Spleen (tissue), 11 donors: ENCODE data around the gene CAPN11. TPM values are rescaled to one million over a fixed set of nuclear protein-coding genes. Genes with fewer than 3 reads are reported as not detected.

ENCODE experiments used
- DNase-seq: peaks from one replicate; pipeline ENCODE4 v3.0.0-alpha.2; 2020
- H3K27ac ChIP-seq, 8 donors: fragments of 200-600 bp; sonication (generic) in 7 of 8; 1 replicate in 4 of 8; 2 replicates in 4 of 8; pipeline versions ENCODE4 v1.5.0 to v1.8.0; 2016 to 2021; ENCODE audit warnings: inconsistent platforms in 4 of 8, mild to moderate bottlenecking in 4 of 8, moderate library complexity in 1 of 8
- H3K27me3 ChIP-seq, 7 donors: fragments of 200-600 bp; sonication (generic) in 6 of 7; replicated peaks in 1 of 7; 1 replicate in 4 of 7; 2 replicates in 3 of 7; pipeline versions ENCODE4 v1.5.0 to v1.8.0; 2016 to 2021; ENCODE audit warnings: inconsistent platforms in 3 of 7, mild to moderate bottlenecking in 1 of 7
- H3K36me3 ChIP-seq, 6 donors: fragments of 200-600 bp; sonication (generic) in 5 of 6; 1 replicate in 4 of 6; 2 replicates in 2 of 6; pipeline versions ENCODE4 v1.5.0 to v1.8.0; 2016 to 2021; ENCODE audit warnings: inconsistent platforms in 2 of 6
- H3K4me1 ChIP-seq, 6 donors: fragments of 200-600 bp; sonication (generic) in 5 of 6; 1 replicate in 3 of 6; 2 replicates in 3 of 6; pipeline versions ENCODE4 v1.5.0 to v1.8.0; 2016 to 2021; ENCODE audit warnings: inconsistent platforms in 3 of 6
- H3K4me3 ChIP-seq, 8 donors: fragments of 200-600 bp; sonication (generic) in 7 of 8; 1 replicate in 4 of 8; 2 replicates in 4 of 8; pipeline versions ENCODE4 v1.5.0 to v1.8.0; 2016 to 2021; ENCODE audit warnings: inconsistent platforms in 4 of 8, mild to moderate bottlenecking in 4 of 8, moderate library complexity in 2 of 8
- H3K9me3 ChIP-seq, 8 donors: fragments of 200-600 bp; sonication (generic) in 7 of 8; 1 replicate in 4 of 8; 2 replicates in 4 of 8; pipeline versions ENCODE4 v1.5.0 to v1.8.0; 2016 to 2021; ENCODE audit warnings: inconsistent platforms in 4 of 8
- POLR2A ChIP-seq, 3 donors: fragments of 450-650 bp; IDR thresholded peaks; one replicate each; pipeline ENCODE4 v1.5.1; 2017; ENCODE audit warnings: antibody characterized with exemption in 3 of 3, mild to moderate bottlenecking in 1 of 3
- POLR2AphosphoS5 ChIP-seq, 3 donors: sonication (generic); formaldehyde crosslinking; IDR thresholded peaks; one replicate each; pipeline ENCODE4 v1.5.1; 2017; ENCODE audit warnings: antibody characterized with exemption in 3 of 3
- WGBS, 5 donors: extraction: QIAGEN DNeasy Blood & Tissue Kit in 3 of 5; methylation state at CpG; one replicate each; pipeline versions ENCODE4 v1.1.5 to v1.1.7; 2013 to 2018; 5-methylcytosine and 5-hydroxymethylcytosine counted together
- intact Hi-C: fragments of 100-400 bp; cut with DNase I; formaldehyde crosslinking; loops from one replicate; pipeline ENCODE4 v1.15.0; 2023; ENCODE audit warnings: low total_unique reads
- polyA plus RNA-seq, 3 donors: library from polyadenylated mRNA; stranded (reverse); fragments of 200-250 nt; gene quantifications; one replicate each; pipeline ENCODE4 v1.2.1, GENCODE V29; 2013
- total RNA-seq, 7 donors: library from RNA; depleted of rRNA in 3 of 7; stranded (reverse); fragments of >200 nt in 3 of 7; fragmentation: NEBNext Ultra II Directional in 4 of 7; extraction: Animal tissue kit (Norgen Biotek cat#: 25700) in 4 of 7; gene quantifications; one replicate each; pipeline versions ENCODE4 v1.1.0 to v1.2.1, GENCODE V29; 2016 to 2021
- TF ChIP-seq, protein P1 (sequence below), 11 experiments: fragments of 200-600 bp in 7 of 11; fragments of 450-650 bp in 4 of 11; sonication (generic) in 4 of 11; IDR thresholded peaks in 8 of 11; conservative IDR thresholded peaks in 3 of 11; 1 replicate in 7 of 11; 2 replicates in 4 of 11; pipeline versions ENCODE4 v1.4.0 to v1.8.0; 2016 to 2021; ENCODE audit warnings: antibody characterized with exemption in 11 of 11, inconsistent platforms in 4 of 11, mild to moderate bottlenecking in 1 of 11
- donor health status: healthy with polysubstance abuse.
- donor health status: DM: no; HTN: no; CAD: no; lungs with moderate emphysema.
- donor health status: DM: no; HTN: no; CAD: no.
- donor health status: Bipolar disorder and iron deficiency.
- donor health status: healthy.
- donor health status: DM: no; HTN: no; CAD: no.
- donor health status: DM: yes; HTN: yes; CAD: no.

CAPN11 gene
- total and polyA plus RNA-seq, 10 donors = 0.12 to 0.26 (median 0.17) TPM; not detected in 3

DNA sequence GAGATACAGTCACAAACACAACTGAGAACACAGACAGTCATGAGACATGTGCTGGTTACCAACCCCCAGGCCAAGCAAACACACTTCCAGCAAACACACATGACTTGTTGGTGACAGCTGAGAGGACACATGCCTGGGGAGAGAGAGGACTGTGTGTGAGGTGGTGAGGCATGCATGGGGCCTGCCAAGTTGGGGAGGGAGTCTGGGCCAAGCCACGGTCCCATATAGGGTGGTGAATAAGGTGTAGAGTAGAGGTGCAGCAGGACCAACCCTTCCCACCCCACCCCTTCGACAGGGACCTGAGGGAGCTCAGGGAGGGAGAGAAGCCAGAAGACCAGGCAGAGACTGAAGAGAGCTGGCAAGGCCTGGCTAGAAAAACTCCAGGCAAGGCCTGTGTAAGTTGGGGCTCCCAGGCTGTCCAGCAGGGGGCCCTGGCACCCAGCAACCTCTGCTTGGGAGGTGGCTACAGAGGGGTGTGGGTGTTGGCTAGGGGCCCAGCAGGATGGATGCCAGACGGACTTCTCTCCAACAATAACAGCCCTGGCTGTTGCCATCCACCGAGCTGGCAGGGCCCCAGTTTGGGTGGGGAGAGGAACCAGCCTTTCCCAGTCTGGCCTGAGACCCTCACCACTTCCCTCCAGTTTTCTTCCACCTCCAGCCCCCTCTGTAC is 62.8 kb downstream of the CAPN11 start:
- Histone ChIP-seq H3K4me3 (peak overlapping the region in 1 of 8 donors; percentile 36), H3K4me1 (peaks cover 25 to 93% (median 77%) of the 10 kb centered on the region in 6 donors), H3K27ac (peak overlapping the region in 7 of 8 donors; percentile 1 to 80 (median 48)), H3K27me3 (peaks cover 0 to 16% (median 0%) of the 10 kb centered on the region in 7 donors), H3K9me3 (no peaks in the 10 kb centered on the region), H3K36me3 (no peaks in the 10 kb centered on the region)
- TF ChIP-seq POLR2AphosphoS5 (IDR thresholded peaks at IDR 0.05) (peak; percentile 60 to 72 (median 66)), POLR2A (IDR thresholded peaks at IDR 0.05) (no peak)
- TF ChIP-seq, protein P1, sequence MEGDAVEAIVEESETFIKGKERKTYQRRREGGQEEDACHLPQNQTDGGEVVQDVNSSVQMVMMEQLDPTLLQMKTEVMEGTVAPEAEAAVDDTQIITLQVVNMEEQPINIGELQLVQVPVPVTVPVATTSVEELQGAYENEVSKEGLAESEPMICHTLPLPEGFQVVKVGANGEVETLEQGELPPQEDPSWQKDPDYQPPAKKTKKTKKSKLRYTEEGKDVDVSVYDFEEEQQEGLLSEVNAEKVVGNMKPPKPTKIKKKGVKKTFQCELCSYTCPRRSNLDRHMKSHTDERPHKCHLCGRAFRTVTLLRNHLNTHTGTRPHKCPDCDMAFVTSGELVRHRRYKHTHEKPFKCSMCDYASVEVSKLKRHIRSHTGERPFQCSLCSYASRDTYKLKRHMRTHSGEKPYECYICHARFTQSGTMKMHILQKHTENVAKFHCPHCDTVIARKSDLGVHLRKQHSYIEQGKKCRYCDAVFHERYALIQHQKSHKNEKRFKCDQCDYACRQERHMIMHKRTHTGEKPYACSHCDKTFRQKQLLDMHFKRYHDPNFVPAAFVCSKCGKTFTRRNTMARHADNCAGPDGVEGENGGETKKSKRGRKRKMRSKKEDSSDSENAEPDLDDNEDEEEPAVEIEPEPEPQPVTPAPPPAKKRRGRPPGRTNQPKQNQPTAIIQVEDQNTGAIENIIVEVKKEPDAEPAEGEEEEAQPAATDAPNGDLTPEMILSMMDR (IDR thresholded peaks at IDR 0.05 in 8 of 11, conservative IDR thresholded peaks at IDR 0.05 in 3 of 11) = peak; percentile 55 to 90 (median 85)
- 13 to 26% (median 14%) methylated on average over 4 of the region's 4 CpGs for WGBS, 5 donors
- intact Hi-C loops = no loop called here
- peak; percentile 94 for DNase-seq

DNA sequence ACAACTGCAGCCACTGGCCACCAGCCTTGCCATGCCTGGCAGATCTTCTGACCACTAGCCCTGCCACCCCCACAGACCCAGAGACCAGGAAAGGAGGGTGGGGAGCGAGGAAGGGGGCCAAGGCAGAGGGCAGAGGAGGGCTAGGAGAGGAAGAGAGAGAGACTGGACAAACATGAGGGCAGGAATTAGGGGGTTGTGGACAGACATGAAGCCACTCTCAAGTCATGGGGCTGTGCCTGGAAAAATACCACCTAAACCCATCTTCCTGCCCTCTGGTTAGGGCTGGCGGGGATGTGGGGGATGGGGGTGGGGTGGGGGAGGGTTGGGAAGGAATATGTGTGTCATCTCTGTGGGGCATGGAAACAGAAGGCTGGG is 63.3 kb downstream of the CAPN11 start:
- H3K4me1 ChIP-seq = peaks cover 25 to 95% (median 78%) of the 10 kb centered on the region in 6 donors

DNA sequence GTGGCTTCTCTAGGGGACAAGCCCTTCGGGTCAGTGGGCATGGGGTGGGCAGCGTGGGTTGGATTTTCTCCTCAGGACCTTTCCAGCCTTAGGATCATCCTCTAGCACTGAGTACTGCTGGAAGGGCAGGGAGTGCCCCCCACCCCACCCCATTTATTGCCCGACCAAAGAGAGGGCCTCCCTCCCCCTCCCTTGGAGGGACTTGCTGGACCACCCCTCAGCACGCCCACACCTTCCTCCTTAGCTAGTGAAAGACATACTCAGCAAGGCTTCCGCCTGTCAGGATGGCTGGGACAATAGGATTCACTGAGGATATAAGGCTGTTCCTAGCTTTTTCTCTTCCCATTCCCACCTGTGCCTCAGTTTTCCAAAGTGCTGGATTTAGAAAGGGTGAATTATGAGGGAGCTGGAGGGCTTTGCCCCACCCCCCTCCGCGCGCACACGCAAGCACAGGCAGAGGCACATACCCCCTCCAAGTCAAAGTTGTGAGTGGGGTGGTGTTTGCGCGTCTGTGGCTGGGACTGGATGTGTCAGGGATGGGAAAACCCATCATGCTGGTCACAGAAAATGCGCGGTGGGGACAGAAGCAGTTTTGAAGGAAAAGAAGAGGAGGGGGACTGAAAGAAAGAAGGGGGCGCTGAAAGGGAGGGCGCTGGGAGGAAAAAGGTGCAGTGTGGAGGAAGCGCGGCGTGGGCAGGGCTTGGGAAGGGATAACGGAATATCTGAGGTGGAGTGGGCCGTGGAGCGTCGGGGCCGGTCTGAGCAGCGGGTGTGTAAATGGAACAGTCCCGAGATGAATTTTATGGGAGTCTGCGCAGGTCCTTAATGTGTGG is 64.1 kb downstream of the CAPN11 start:
- intact Hi-C loops = no loop called here
- no peak for DNase-seq

More for the DNA sequence above, 63.3 kb downstream of the CAPN11 start:
- TF ChIP-seq, protein P1 (IDR thresholded peaks at IDR 0.05 in 8 of 11, conservative IDR thresholded peaks at IDR 0.05 in 3 of 11) = no peak
- TF ChIP-seq POLR2AphosphoS5 (IDR thresholded peaks at IDR 0.05) = no peak
- no peak for TF ChIP-seq POLR2A (IDR thresholded peaks at IDR 0.05)
- WGBS, 5 donors = 61 to 80% (median 71%) methylated on average over 2 of the region's 2 CpGs
- H3K4me3 ChIP-seq = peak overlapping the region in 1 of 8 donors; percentile 36
- no peaks in the 10 kb centered on the region for H3K36me3 ChIP-seq
- intact Hi-C loops = no loop called here
- peaks cover 0 to 16% (median 0%) of the 10 kb centered on the region in 7 donors for H3K27me3 ChIP-seq
- DNase-seq = no peak
- no peaks in the 10 kb centered on the region for H3K9me3 ChIP-seq
- H3K27ac ChIP-seq = peak overlapping the region in 7 of 8 donors; percentile 1 to 80 (median 48)

More for the DNA sequence above, 64.1 kb downstream of the CAPN11 start:
- 28 to 31% (median 29%) methylated on average over 26 of the region's 26 CpGs for WGBS, 5 donors
- H3K36me3 ChIP-seq = peaks cover 0 to 4% (median 0%) of the 10 kb centered on the region in 6 donors
- TF ChIP-seq, protein P1 (IDR thresholded peaks at IDR 0.05 in 8 of 11, conservative IDR thresholded peaks at IDR 0.05 in 3 of 11) = no peak
- no peak for TF ChIP-seq POLR2A (IDR thresholded peaks at IDR 0.05)
- no peak for TF ChIP-seq POLR2AphosphoS5 (IDR thresholded peaks at IDR 0.05)
- H3K4me3 ChIP-seq = peak overlapping the region; percentile 60 to 80 (median 70)
- H3K27ac ChIP-seq = peak overlapping the region in 6 of 8 donors; percentile 43 to 80 (median 62)
- peaks cover 25 to 95% (median 76%) of the 10 kb centered on the region in 6 donors for H3K4me1 ChIP-seq
- H3K27me3 ChIP-seq = peaks cover 0 to 16% (median 0%) of the 10 kb centered on the region in 7 donors
- H3K9me3 ChIP-seq = no peaks in the 10 kb centered on the region
